Measurements from ENCODE around the gene TBCE. TPM values are rescaled to one million over a fixed set of nuclear protein-coding genes. Genes with fewer than 3 reads are reported as not detected.

TBCE gene
- total and polyA plus RNA-seq, 9 of the 15 experiments (the other 6 are each of a cell fraction or from before 2014, with no cell fraction given): 52.6 to 92.1 (median 82.1) TPM

DNA sequence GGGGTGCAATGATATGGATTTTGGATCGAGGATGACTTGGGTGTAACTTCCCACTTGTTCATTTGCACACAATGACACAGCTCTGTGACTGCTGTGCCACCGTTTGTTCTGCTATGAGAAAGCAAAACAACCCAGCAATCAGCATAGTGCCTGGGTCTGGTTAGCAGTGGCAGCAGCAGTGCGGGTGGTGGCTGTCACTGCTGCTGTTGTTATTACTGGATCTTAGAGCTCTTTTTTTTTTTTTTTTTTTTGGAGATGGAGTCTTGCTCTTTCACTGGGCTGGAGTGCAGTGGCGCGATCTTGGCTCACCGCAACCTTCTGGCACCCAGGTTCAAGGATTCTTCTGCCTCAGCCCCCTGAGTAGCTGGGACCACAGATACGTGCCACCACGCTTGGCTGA, 56.9 kb downstream of the TBCE start (continued):
- TF ChIP-seq RERE (CRISPR knock-in tag; IDR thresholded peaks at IDR 0.05; ENCODE audit: borderline replicate concordance) (no peak), FUS (optimal IDR thresholded peaks at IDR 0.05; ENCODE audit: low read depth, low read length) (no peak), ZNF740 (CRISPR knock-in tag; IDR thresholded peaks at IDR 0.05) (no peak), ZNF740 (tag; IDR thresholded peaks at IDR 0.05) (no peak), CREM (IDR thresholded peaks at IDR 0.05; ENCODE audit: low read depth) (no peak)
- TF ChIP-seq, protein P1, sequence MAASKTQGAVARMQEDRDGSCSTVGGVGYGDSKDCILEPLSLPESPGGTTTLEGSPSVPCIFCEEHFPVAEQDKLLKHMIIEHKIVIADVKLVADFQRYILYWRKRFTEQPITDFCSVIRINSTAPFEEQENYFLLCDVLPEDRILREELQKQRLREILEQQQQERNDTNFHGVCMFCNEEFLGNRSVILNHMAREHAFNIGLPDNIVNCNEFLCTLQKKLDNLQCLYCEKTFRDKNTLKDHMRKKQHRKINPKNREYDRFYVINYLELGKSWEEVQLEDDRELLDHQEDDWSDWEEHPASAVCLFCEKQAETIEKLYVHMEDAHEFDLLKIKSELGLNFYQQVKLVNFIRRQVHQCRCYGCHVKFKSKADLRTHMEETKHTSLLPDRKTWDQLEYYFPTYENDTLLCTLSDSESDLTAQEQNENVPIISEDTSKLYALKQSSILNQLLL (CRISPR knock-in tag; IDR thresholded peaks at IDR 0.05; ENCODE audit: borderline replicate concordance): no peak
